Fibroblast of lung (primary cell): ENCODE results near the gene KIAA1671. TPM values are rescaled to one million over a fixed set of nuclear protein-coding genes. Genes with fewer than 3 reads are reported as not detected.

Experiments
- DNase-seq, 2 donors: peaks; one replicate each; pipeline versions ENCODE4 v3.0.0 to v3.0.0-alpha.2; 2010; ENCODE audit warnings: low read depth in 2 of 2
- H2AFZ ChIP-seq: 2 replicates; pipeline ENCODE4 v1.5.1; 2012; ENCODE audit warnings: low read length, control low read depth, inconsistent platforms
- H3K27ac ChIP-seq: 2 replicates; pipeline ENCODE4 v1.5.1; 2011; ENCODE audit warnings: low read length, control low read depth; ENCODE audit not compliant: insufficient read depth
- H3K27me3 ChIP-seq: 2 replicates; pipeline ENCODE4 v1.5.1; 2011; ENCODE audit warnings: mild to moderate bottlenecking, low read length; ENCODE audit not compliant: control insufficient read depth, insufficient read depth
- H3K36me3 ChIP-seq: 2 replicates; pipeline ENCODE4 v1.5.1; 2011; ENCODE audit warnings: low read length; ENCODE audit not compliant: control insufficient read depth, insufficient read depth
- H3K4me1 ChIP-seq: 2 replicates; pipeline ENCODE4 v1.5.1; 2011; ENCODE audit warnings: low read length; ENCODE audit not compliant: control insufficient read depth, insufficient read depth; ENCODE audit errors: extremely low read depth
- H3K4me2 ChIP-seq: 2 replicates; pipeline ENCODE4 v1.5.1; 2011; ENCODE audit warnings: low read length, control low read depth; ENCODE audit not compliant: insufficient read depth; ENCODE audit errors: extremely low read depth
- H3K4me3 ChIP-seq, 4 experiments: fragments of 200-600 bp in 1 of 4; sonication (generic) in 1 of 4; replicated peaks in 1 of 4; 2 replicates each; pipeline ENCODE4 v1.5.1; 2011 to 2016; ENCODE audit warnings: low read length in 4 of 4, low read depth in 3 of 4, mild to moderate bottlenecking in 3 of 4, control low read depth in 2 of 4, inconsistent platforms in 1 of 4, mixed read lengths in 1 of 4; ENCODE audit not compliant: insufficient read depth in 1 of 4; ENCODE audit errors: control extremely low read depth in 1 of 4
- H3K79me2 ChIP-seq: 2 replicates; pipeline ENCODE4 v1.5.1; 2012; ENCODE audit warnings: mild to moderate bottlenecking, low read length, inconsistent platforms; ENCODE audit not compliant: control insufficient read depth, insufficient read depth
- H3K9ac ChIP-seq: 2 replicates; pipeline ENCODE4 v1.5.1; 2011; ENCODE audit warnings: mild to moderate bottlenecking, low read length, control low read depth; ENCODE audit not compliant: insufficient read depth
- H3K9me3 ChIP-seq: 2 replicates; pipeline ENCODE4 v1.5.1; 2012; ENCODE audit warnings: low read depth, low read length; ENCODE audit not compliant: control insufficient read depth, insufficient read depth
- H4K20me1 ChIP-seq: 2 replicates; pipeline ENCODE4 v1.5.1; 2011; ENCODE audit warnings: low read length; ENCODE audit not compliant: control insufficient read depth, insufficient read depth; ENCODE audit errors: extremely low read depth
- CTCF ChIP-seq, 2 donors: IDR thresholded peaks in 1 of 2; conservative IDR thresholded peaks in 1 of 2; 1 replicate in 1 of 2; 2 replicates in 1 of 2; pipeline ENCODE4 v1.5.1; 2011 to 2012; ENCODE audit warnings: low read length in 2 of 2, control low read depth in 1 of 2, inconsistent platforms in 1 of 2, low read depth in 1 of 2, mild to moderate bottlenecking in 1 of 2
- EZH2 ChIP-seq: IDR thresholded peaks from 2 replicates; pipeline ENCODE4 v1.5.1; 2012; ENCODE audit warnings: low read length, control low read depth, mild to moderate bottlenecking; ENCODE audit errors: missing control alignments
- polyA plus RNA-seq, 2 donors: library from polyadenylated mRNA; depleted of rRNA in 1 of 2; stranded (reverse) in 1 of 2; unstranded in 1 of 2; fragments of >200 nt; gene quantifications; 2 replicates each; pipeline ENCODE4 v1.2.1, GENCODE V29; 2011 to 2012; ENCODE audit warnings: missing spikeins in 1 of 2
- total RNA-seq: library from RNA; depleted of rRNA; stranded (reverse); fragments of >200 nt; gene quantifications from 2 replicates; pipeline ENCODE4 v1.2.1, GENCODE V29; 2014

Gene KIAA1671
- total and polyA plus RNA-seq, 2 donors (not counting 1 experiment from before 2014, with no cell fraction given): 0.34 to 1.3 TPM

GRCh38 chr22:25070956-25071355, 118.4 kb downstream of the KIAA1671 start:
- Histone ChIP-seq H3K4me1 (no peaks in the 10 kb centered on the region), H3K36me3 (no peaks in the 10 kb centered on the region), H3K27me3 (no peaks in the 10 kb centered on the region), H3K79me2 (no peaks in the 10 kb centered on the region), H3K27ac (no peak overlapping the region), H3K4me2 (no peak overlapping the region), H3K9me3 (no peaks in the 10 kb centered on the region), H3K4me3 (no peak overlapping the region), H3K9ac (no peak overlapping the region), H4K20me1 (no peaks in the 10 kb centered on the region), H2AFZ (no peak overlapping the region)
- DNase-seq: peak in 1 of 2 donors; percentile 39
- no peak for TF ChIP-seq CTCF (conservative IDR thresholded peaks at IDR 0.05 in 1 of 2, IDR thresholded peaks at IDR 0.05 in 1 of 2; ENCODE audit: low read depth in 1 of 2, low read length in 2 of 2)
- TF ChIP-seq EZH2: no peak

GRCh38 chr22:25071720-25072119, 119.2 kb downstream of the KIAA1671 start:
- Histone ChIP-seq H3K9me3 (no peaks in the 10 kb centered on the region), H2AFZ (no peak overlapping the region), H3K36me3 (no peaks in the 10 kb centered on the region), H3K27me3 (no peaks in the 10 kb centered on the region), H3K27ac (no peak overlapping the region), H3K4me1 (no peaks in the 10 kb centered on the region), H4K20me1 (no peaks in the 10 kb centered on the region), H3K9ac (no peak overlapping the region), H3K4me2 (no peak overlapping the region), H3K4me3 (no peak overlapping the region), H3K79me2 (no peaks in the 10 kb centered on the region)
- DNase-seq: no peak
- TF ChIP-seq CTCF (conservative IDR thresholded peaks at IDR 0.05 in 1 of 2, IDR thresholded peaks at IDR 0.05 in 1 of 2; ENCODE audit: low read depth in 1 of 2, low read length in 2 of 2) (no peak), EZH2 (no peak)

GRCh38 chr22:25072406-25072805, 119.9 kb downstream of the KIAA1671 start:
- no peak for TF ChIP-seq CTCF (conservative IDR thresholded peaks at IDR 0.05 in 1 of 2, IDR thresholded peaks at IDR 0.05 in 1 of 2; ENCODE audit: low read depth in 1 of 2, low read length in 2 of 2)
- TF ChIP-seq EZH2: no peak
- Histone ChIP-seq H3K4me2 (no peak overlapping the region), H3K27ac (no peak overlapping the region), H3K4me1 (no peaks in the 10 kb centered on the region), H3K9me3 (no peaks in the 10 kb centered on the region), H3K4me3 (no peak overlapping the region), H2AFZ (no peak overlapping the region), H3K36me3 (no peaks in the 10 kb centered on the region), H4K20me1 (no peaks in the 10 kb centered on the region), H3K9ac (no peak overlapping the region), H3K79me2 (no peaks in the 10 kb centered on the region), H3K27me3 (no peaks in the 10 kb centered on the region)
- DNase-seq: no peak
